Urinary bladder (tissue), 4 donors: ENCODE results near the gene RUFY4. TPM values are rescaled to one million over a fixed set of nuclear protein-coding genes. Genes with fewer than 3 reads are reported as not detected.

ENCODE experiments used
- DNase-seq: peaks from one replicate; pipeline ENCODE4 v3.0.0-alpha.2; 2015; ENCODE audit errors: extremely low spot score
- H3K27ac ChIP-seq: one replicate; pipeline ENCODE4 v1.5.1; 2013; ENCODE audit warnings: low read depth, mild to moderate bottlenecking, moderate library complexity
- H3K36me3 ChIP-seq: one replicate; pipeline ENCODE4 v1.6.1; 2013; ENCODE audit warnings: mild to moderate bottlenecking, moderate library complexity; ENCODE audit not compliant: insufficient read depth
- H3K4me1 ChIP-seq: one replicate; pipeline ENCODE4 v1.6.1; 2013; ENCODE audit warnings: mild to moderate bottlenecking, moderate library complexity; ENCODE audit not compliant: insufficient read depth
- H3K4me3 ChIP-seq: one replicate; pipeline ENCODE4 v1.5.1; 2013; ENCODE audit warnings: low read depth, low read length
- WGBS: extraction: QIAGEN DNeasy Blood & Tissue Kit; methylation state at CpG from one replicate; pipeline ENCODE4 v1.1.7; 2013; 5-methylcytosine and 5-hydroxymethylcytosine counted together
- polyA plus RNA-seq: library from polyadenylated mRNA; stranded (reverse); fragments of 200-250 nt; gene quantifications from one replicate; pipeline ENCODE4 v1.2.3, GENCODE V29; 2013
- total RNA-seq: library from RNA; depleted of rRNA; stranded (reverse); fragments of >200 nt; gene quantifications from one replicate; pipeline ENCODE4 v1.2.3, GENCODE V29; 2014
- donor health status: healthy with polysubstance abuse.
- donor health status: healthy.

Gene RUFY4
- total and polyA plus RNA-seq, 2 donors: 0.09 TPM; not detected in 1

DNA sequence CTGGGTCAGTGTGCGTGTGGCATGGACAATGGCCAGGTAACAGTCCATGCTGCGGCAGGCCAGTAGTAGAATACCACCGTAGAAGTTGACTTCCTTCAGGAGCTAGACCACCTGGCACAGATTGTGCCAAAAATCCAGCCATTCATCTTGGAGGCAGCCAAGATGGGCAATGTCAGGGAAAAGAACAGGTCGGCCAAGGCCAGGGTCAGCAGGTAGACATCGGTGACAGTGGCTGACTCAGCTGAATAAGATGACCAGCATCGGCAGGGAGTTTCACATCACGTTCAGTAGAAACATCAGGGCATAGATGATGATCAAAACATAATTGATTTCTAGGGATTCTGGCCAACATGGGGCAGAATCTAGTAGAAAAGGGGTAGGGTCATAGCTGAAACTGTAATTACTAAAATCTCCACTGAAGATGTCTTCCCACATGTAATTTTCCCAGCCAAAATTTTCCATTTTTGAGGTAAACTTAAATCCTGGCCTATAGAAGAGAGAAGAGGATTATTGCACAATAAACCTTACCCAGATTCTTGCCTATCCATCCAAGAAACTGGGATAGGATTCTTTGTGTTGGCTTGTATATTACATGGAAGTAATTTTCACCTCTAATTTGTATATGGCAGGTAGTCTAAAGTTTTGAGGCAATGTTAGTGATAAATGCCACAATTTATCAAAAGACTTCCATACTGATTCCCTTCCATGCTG is 7.9 kb upstream of the RUFY4 start:
- 96% methylated on average over 7 of the region's 7 CpGs for WGBS
- no peaks in the 10 kb centered on the region for H3K4me1 ChIP-seq
- H3K27ac ChIP-seq: no peak overlapping the region
- no peak overlapping the region for H3K4me3 ChIP-seq
- H3K36me3 ChIP-seq: no peaks in the 10 kb centered on the region
- no peak for DNase-seq

DNA sequence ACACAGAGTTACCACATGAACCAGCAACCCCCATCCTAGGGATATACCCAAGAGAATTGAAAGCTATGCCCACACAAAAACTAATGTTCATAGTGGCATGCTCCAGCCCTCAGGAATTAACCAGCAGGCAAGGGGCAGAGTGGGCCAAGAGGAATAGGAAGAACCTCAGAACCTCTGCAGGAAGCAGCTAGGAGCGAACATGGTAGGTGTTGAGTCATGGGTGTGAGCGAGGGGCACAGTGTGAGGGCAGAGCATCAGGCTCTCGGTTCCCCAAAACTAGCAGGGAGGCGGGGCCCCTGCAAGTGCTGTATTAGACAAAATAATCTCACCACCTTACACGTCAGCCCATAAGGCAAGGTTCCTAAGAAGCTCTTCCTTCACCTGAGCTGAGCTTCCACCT is 5.6 kb upstream of the RUFY4 start:
- no peak overlapping the region for H3K27ac ChIP-seq
- no peak for DNase-seq
- 82% methylated on average over 5 of the region's 5 CpGs for WGBS

DNA sequence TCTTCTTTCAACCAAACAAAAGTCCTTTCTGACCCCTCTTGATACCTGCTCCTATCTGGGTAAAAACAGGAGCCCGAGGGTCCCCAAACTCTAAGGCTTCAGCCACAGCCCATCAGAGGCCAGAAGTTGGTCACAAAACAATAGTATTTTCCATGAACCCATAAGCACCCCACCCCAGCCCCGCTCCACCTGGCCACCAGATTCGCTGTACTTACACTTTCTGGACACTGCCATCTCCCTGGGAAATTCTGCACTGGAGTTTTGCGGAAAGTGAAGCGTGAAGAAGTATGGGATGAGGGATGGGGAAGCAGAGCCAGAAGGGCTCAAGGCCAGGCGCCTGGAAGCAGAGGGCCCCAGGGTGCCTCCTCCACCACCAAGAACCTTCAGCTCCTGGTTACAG is 5.2 kb upstream of the RUFY4 start:
- Histone ChIP-seq H3K36me3 (no peaks in the 10 kb centered on the region), H3K4me3 (no peak overlapping the region), H3K27ac (no peak overlapping the region), H3K4me1 (no peaks in the 10 kb centered on the region)
- DNase-seq: no peak
- 92% methylated on average over 6 of the region's 6 CpGs for WGBS

More for the DNA sequence above, 5.6 kb upstream of the RUFY4 start:
- H3K4me1 ChIP-seq: no peaks in the 10 kb centered on the region
- no peak overlapping the region for H3K4me3 ChIP-seq
- H3K36me3 ChIP-seq: no peaks in the 10 kb centered on the region

DNA sequence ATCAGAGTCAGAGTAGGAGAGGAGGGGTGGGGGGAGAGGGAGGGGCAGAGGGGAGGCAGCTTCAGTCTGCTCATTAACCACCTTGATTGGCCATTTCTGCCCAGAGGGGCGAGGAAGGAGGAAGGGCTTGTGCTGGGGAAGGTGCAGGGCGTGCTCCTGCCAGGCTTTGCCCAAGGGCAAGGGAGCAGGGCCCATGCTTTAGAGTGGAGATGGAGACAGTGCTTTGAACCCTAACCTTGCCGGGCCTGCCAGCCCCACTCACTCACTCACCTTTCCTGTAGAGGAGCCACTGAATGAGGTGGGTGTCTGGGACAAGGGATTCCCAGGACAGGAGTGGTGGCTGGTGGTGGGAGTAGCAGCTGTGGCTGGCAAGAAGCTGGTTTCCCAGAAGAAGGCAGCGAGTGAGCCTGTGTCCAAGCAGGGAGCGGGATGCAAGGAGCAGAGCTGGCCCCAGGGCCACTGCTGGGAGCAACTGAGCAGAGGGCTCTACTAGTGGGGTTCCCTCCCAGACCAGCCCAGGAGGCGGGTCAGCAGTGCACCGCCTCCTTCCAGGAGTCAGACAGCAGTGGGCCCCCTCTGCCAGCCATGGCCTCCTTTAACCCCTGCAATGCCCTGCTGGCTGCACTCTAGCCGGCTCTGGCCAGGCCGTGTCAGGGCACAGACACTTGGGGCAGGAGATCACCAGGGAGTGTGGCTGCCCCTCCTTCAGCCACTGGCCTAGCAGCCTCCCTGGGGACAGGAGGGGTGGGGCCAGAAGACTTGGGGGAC is 3.6 kb upstream of the RUFY4 start:
- no peaks in the 10 kb centered on the region for H3K36me3 ChIP-seq
- no peak overlapping the region for H3K27ac ChIP-seq
- H3K4me3 ChIP-seq: no peak overlapping the region
- no peaks in the 10 kb centered on the region for H3K4me1 ChIP-seq
- 80% methylated on average over 9 of the region's 9 CpGs for WGBS
- no peak for DNase-seq

DNA sequence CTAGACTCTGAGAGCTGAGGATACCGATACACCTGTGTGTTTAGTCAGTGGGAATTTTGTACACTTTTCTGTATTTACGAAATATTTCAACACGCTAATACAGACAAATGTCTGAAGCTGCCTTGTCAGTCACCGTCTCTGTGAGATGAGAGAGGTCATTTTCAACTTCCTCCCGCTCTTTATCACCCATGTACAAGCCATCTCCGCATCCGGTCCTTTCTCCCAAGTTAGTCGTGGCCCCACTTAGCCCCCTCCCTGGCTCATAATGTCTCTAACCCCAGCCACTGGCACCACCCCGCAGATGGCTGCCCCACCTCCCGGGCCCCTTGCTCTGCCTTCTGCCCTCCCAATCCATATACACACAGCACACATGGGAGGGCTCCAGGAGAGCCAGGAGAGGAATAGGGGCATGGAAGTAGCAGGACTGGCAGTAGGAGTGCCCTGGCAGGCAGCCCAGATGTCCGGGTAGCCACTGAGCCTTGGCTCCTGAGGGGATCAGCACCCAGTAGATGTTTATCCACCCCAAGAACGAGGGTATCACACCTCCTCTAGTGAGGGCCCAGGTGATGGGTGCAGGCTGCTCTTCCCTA is 2.0 kb upstream of the RUFY4 start:
- no peak overlapping the region for H3K4me3 ChIP-seq
- 60% methylated on average over 12 of the region's 12 CpGs for WGBS
- no peaks in the 10 kb centered on the region for H3K4me1 ChIP-seq
- no peaks in the 10 kb centered on the region for H3K36me3 ChIP-seq
- H3K27ac ChIP-seq: no peak overlapping the region
- DNase-seq: no peak

DNA sequence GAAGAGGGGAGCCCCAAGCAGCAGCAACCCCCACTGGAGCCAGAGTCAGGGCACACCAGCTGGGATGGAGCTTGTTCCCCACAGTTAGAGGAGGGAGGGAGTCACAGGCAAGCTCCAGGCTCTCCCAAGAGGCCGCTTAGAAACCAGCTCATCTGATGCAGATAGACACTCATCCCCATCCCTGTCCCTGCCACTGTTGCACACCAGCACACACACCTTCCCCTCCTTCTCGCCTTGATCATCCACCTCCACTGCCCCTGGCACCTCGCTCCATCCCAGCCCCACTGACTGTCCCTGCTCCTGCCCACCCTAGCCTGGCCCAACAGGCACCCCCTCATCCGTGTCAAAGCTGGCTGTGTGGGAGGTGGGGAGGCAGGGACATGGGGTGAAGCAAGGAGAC is 1.5 kb upstream of the RUFY4 start:
- no peak for DNase-seq
- Histone ChIP-seq H3K4me1 (no peaks in the 10 kb centered on the region), H3K27ac (no peak overlapping the region), H3K4me3 (no peak overlapping the region), H3K36me3 (no peaks in the 10 kb centered on the region)
- WGBS: 73% methylated on average over 4 of the region's 4 CpGs

DNA sequence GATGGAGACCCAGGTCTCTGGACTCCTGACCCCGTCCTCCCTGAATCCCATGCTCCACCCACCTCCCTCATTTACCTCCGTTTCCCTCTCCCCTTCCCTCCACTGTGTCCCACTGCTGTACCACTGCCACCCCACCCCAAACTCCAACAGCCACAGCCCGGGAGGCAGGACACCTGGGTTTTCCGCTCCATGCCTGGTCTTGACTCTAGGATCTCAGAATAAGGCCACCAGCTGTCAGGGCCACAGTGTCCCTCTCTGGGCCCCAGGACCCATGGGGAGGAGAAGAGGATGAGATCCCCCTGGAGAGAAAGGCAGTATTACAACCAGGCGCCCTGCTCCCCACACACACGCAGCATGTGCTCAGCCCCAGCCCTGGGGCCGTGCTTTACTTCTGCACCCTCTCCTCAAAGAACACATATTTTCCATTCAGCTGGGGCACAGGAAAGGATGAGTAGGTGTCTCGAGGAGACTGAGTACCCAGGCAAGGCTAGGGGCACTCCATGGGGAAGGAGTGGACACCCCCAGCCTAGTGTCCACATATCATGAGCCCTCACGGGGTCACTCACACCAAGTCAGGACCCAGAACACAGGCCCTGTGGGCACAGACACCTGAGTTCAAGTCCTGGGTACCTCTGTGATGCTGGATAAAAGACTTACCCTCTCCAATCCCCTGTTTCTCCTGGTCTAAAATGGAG is 700 bp downstream of the RUFY4 start:
- Histone ChIP-seq H3K27ac (no peak overlapping the region), H3K36me3 (no peaks in the 10 kb centered on the region), H3K4me3 (no peak overlapping the region), H3K4me1 (no peaks in the 10 kb centered on the region)
- no peak for DNase-seq
- WGBS: 79% methylated on average over 9 of the region's 9 CpGs

DNA sequence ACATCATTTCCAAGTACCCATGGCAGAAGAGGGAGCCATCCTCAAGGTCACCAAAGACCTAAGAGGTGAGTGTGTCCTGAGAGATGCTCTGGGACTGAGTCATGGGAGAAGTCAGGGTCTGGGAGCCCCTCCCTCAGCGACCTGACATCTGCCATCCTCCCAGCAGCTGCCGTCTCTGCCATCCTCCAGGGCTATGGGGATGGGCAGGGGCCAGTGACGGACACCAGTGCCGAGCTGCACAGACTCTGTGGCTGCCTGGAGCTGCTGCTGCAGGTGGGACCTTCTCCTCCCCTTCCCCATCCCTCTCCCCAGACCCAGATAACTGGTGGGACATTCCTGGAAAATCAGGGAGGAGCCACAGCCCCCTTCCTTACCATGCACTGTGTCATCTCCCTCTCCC is 1.5 kb downstream of the RUFY4 start:
- DNase-seq: no peak
- Histone ChIP-seq H3K36me3 (no peaks in the 10 kb centered on the region), H3K4me1 (no peaks in the 10 kb centered on the region), H3K4me3 (no peak overlapping the region), H3K27ac (no peak overlapping the region)
- 80% methylated on average over 4 of the region's 4 CpGs for WGBS

DNA sequence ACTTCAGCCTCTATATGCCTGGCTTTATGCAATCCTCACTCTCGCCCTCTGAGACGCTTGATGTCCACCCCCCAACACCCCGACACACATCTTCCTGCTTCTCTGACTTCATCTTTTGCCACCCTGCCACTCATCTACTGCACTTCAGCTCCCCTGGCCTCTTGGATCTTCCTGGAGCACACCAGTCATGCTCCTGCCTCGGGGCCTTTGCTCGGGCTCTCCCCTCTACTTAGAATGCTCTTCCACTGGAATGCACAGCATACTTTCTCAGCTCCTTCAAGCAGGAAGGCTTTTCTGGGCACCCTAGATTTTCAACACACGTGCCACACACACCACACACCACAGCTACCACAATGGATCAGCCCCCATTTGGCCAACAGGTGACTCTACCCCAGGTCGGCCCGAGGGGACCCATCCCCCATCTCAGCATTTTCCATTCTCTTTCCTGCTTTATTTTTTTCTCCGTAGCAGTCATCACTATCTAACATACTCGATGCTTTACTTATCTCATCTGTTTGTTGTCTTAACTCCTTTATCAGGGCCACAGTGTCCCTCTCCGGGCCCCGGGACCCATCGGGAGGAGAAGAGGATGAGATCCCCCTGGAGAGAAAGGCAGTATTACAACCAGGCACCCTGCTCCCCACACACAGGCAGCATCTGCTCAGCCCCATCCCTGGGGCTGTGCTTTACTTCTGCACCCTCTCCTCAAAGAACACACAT is 2.3 kb downstream of the RUFY4 start:
- Histone ChIP-seq H3K4me3 (no peak overlapping the region), H3K4me1 (no peaks in the 10 kb centered on the region), H3K36me3 (no peaks in the 10 kb centered on the region), H3K27ac (no peak overlapping the region)
- DNase-seq: no peak
- WGBS: 79% methylated on average over 13 of the region's 13 CpGs

DNA sequence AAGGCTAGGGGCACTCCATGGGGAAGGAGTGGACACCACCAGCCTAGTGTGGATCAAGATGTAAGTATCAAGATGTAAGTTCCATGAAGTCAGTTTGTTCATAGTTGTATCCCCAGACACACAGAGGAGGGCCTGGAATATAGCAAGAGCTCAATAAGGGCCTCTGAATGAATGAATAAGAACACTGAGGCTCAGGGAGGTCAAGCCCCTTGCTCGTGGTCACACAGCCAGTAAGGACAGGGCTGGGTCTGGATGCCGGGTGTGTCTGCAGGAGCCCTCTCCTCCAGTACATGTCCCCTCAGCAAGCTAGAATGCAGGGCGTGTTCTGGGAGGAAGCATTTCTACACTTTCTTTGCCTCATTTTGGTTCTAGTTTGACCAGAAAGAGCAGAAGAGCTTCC is 2.9 kb downstream of the RUFY4 start:
- H3K4me1 ChIP-seq: no peaks in the 10 kb centered on the region
- WGBS: 89% methylated on average over 3 of the region's 3 CpGs
- no peak overlapping the region for H3K4me3 ChIP-seq
- DNase-seq: no peak
- no peaks in the 10 kb centered on the region for H3K36me3 ChIP-seq
- H3K27ac ChIP-seq: no peak overlapping the region

DNA sequence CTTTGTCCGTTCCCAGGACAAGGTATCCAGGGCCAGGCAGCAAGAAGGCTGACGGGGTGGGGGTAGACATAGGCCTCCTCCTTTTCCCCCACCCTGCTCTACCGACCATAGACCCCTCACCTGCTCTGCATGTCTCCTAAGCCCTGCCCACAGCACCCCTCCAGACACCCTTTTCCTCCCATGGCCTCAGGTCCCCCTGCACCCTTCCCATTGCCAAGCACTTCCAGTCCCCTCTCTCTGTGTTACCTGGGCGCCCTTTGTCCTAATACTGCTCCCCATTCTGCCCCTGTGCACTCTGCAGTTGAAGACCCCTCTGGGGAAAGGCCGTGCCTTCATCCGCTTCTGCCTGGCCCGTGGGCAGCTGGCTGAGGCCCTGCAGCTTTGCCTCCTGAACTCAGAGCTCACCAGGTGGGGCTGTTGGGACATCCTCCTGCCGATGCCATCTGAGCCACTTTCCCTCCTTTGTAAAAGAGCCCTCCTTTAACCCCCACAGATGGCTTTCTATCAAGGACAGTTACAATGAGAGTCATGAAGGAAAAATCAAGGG is 3.5 kb downstream of the RUFY4 start:
- H3K4me1 ChIP-seq: no peaks in the 10 kb centered on the region
- 90% methylated on average over 8 of the region's 8 CpGs for WGBS
- no peak overlapping the region for H3K27ac ChIP-seq
- no peak overlapping the region for H3K4me3 ChIP-seq
- DNase-seq: no peak
- no peaks in the 10 kb centered on the region for H3K36me3 ChIP-seq

DNA sequence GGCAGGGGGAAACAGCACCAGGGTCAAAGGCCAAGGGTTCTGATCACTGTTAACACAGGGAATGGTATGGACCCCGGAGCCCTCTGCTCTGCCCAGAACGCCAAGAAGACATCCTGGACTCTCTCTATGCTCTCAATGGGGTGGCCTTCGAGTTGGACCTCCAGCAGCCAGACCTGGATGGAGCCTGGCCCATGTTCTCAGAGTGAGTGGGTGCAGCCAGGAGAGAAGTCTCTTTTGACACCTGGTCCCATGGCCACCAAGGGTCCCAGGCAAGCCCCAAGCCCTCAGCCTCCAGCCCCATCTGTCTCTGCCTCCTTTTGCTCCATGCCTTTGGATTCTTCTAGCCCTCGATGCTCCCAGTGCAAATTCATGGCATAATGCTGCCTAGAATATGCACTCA is 4.1 kb downstream of the RUFY4 start:
- Histone ChIP-seq H3K27ac (no peak overlapping the region), H3K4me3 (no peak overlapping the region), H3K4me1 (no peaks in the 10 kb centered on the region), H3K36me3 (no peaks in the 10 kb centered on the region)
- 85% methylated on average over 4 of the region's 4 CpGs for WGBS
- no peak for DNase-seq

DNA sequence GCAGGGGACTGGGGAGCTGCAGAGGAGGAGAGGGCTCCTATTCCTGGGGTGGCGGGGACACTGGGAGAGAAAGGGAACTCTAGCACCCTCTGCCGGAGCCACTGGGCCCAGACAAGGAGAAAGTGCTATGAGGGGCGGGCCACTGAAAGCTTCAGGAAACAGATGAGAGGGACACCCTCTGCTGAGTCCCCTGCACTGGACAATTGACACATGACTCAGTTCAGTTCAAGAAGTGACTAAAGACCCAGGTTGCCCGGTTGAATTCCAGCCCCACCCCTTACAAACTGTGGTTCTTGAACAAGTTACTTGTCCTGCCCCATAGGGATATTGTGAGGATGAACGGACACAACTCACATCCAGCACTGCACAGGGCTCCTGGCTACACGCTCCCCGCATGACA is 5.0 kb downstream of the RUFY4 start:
- H3K36me3 ChIP-seq: no peaks in the 10 kb centered on the region
- no peaks in the 10 kb centered on the region for H3K4me1 ChIP-seq
- no peak for DNase-seq
- 71% methylated on average over 7 of the region's 7 CpGs for WGBS
- H3K4me3 ChIP-seq: no peak overlapping the region
- no peak overlapping the region for H3K27ac ChIP-seq
